Ishikawa (cell line): ENCODE results near the gene SRRM5.

Experiments
- EP300 ChIP-seq: IDR thresholded peaks from 2 replicates; pipeline ENCODE4 v1.6.1; 2012; ENCODE audit warnings: borderline replicate concordance
- MAX ChIP-seq: IDR thresholded peaks from 2 replicates; pipeline ENCODE4 v1.6.1; 2012
- NFIC ChIP-seq: IDR thresholded peaks from 2 replicates; pipeline ENCODE4 v1.6.1; 2012
- REST ChIP-seq: IDR thresholded peaks from 2 replicates; pipeline ENCODE4 v1.6.1; 2012; ENCODE audit warnings: low read depth, mild to moderate bottlenecking
- TAF1 ChIP-seq: IDR thresholded peaks from 2 replicates; pipeline ENCODE4 v1.6.1; 2012; ENCODE audit warnings: low read depth, mild to moderate bottlenecking
- TCF12 ChIP-seq: IDR thresholded peaks from 2 replicates; pipeline ENCODE4 v1.6.1; 2012; ENCODE audit warnings: low read depth

- no peak for TF ChIP-seq TAF1
- TF ChIP-seq MAX = no peak
- no peak for TF ChIP-seq NFIC
- TF ChIP-seq EP300 = no peak
- TF ChIP-seq TCF12 = no peak
- TF ChIP-seq REST = no peak
Measured at GRCh38 chr19:43570174-43570791, 41.6 kb upstream of the SRRM5 start.
